ENCODE measurements around the gene NCR3LG1. TPM values are rescaled to one million over a fixed set of nuclear protein-coding genes. Genes with fewer than 3 reads are reported as not detected.

Gene NCR3LG1
- total RNA-seq, 1 donor from 2014 or later, result 1.0 TPM

DNA sequence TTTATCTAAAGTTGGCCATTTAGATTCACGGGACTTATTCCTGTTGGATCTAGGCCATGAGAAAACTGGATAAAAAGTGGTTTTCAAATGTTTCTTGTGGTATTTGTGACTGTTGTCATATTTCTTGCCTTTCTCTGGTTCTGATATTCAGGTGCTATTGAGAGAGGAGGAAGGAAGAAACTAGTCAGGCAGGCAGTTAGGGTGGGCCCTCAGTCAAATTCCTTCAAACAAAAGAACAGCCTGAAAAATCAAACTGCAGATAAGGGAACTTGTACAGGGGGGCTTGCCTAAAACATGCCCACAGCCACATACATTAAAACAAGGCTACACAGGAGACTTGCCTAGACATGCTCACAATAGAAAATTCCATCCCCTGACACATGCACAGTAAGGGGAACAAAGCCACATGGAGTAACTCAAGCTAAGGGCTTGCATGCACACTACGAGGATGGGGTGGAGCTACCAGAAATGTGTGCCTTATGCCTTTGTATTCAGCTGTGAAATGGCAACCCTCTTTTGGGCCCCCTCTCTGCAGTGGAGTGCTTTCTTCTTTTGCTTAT lies 18.2 kb downstream of the NCR3LG1 start:
- intact Hi-C loops (cut with micrococcal nuclease), result no loop called here

DNA sequence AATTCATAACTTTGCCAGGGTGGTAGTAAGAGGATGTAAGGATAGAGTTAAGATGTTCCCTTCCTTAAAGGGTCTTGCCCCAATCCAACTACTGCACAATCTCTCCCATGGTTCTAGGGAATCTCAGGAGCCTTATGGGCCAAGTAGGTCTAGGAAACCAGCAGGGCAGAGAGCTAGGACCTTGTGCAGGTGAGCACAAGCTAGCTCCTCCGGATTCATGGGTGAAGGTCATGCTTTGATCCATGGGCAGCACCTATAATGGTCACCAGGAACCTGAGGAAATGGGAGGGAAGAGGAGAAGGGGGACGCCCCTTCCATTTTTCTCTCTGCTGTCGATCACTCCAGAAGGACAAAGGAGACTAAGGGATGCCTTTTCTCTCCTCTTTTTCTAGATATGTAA lies 20.0 kb downstream of the NCR3LG1 start:
- intact Hi-C loops (cut with micrococcal nuclease), result no loop called here

DNA sequence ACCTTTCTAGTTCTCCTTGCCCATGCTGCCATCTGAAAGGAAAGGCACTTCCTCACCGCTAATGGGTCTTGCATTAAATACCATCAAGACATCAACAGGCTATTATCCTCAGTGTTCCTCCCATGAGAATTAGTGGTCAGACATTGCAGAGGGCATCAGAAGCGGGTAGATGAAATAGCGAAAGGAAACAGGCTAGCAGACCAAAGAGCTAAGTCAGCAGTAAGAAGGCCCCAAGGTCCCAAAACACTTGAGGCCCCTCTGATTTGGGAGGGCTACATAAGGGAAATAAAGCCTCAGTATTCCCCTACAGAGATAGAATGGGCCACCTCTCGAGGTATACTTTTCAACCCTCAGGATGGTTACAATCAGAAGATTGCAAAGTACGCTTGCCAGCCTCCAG lies 23.9 kb downstream of the NCR3LG1 start:
- intact Hi-C loops (cut with micrococcal nuclease), result no loop called here

GRCh38 chr11:17376493-17376892 lies 24.9 kb downstream of the NCR3LG1 start:
- intact Hi-C loops (cut with micrococcal nuclease), result no loop called here

- intact Hi-C loops (cut with micrococcal nuclease), result no loop called here
Observed at GRCh38 chr11:17378655-17379054, 27.1 kb downstream of the NCR3LG1 start.

- intact Hi-C loops (cut with micrococcal nuclease), result no loop called here
Observed at GRCh38 chr11:17379383-17380180, 28.0 kb downstream of the NCR3LG1 start.

DNA sequence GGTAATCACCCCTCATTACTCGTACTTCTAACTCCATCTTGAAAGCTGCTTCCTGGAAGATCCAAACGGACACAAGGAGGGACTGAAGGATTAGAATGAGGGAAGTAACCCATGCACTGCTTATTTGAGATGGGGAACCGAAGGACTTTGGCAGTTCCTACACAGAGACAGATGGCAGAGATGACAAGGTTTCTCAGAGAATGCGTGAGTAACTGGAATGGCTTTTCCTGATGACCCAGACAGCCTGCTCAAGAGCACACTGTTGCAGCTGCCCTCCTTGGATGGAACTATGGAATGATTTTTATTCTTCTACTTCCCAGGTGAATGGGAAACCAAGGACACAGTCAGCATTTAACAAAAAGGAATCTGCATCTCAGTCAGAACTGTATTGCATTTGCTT lies 29.6 kb downstream of the NCR3LG1 start:
- intact Hi-C loops (cut with micrococcal nuclease), result no loop called here

- intact Hi-C loops (cut with micrococcal nuclease), result no loop called here
Observed at GRCh38 chr11:17382046-17382728, 30.6 kb downstream of the NCR3LG1 start.

GRCh38 chr11:17383461-17383860 lies 31.9 kb downstream of the NCR3LG1 start:
- intact Hi-C loops (cut with micrococcal nuclease), result no loop called here

GRCh38 chr11:17384002-17384511 lies 32.5 kb downstream of the NCR3LG1 start:
- intact Hi-C loops (cut with micrococcal nuclease), result loop anchor here (1.0 to 2.0 kb wide), 4 partner anchors 29 to 154 kb away; no protein-coding TSS in a partner anchor

DNA sequence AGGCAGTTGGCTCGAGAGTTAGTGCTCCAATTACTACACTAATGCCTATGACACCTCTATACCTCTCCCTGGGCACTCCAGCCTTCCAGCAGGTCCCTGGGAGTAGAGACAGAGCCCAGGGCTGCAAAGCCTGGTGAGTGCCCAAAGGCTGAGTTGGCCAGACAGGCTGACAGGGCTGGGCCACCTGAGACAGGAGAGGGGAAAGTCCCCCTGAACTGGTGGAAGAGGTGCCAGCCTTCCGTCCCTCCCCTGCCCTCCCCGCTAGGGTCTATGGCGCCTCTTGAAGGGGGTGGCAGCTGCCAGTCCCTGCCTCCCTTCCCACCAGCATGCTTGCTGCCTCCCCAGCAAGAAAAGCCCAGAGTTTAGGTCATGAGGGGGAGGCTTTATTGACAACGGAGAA lies 33.9 kb downstream of the NCR3LG1 start:
- intact Hi-C loops (cut with micrococcal nuclease), result loop anchor here (2.0 kb wide), 1 partner anchor 31 kb away; no protein-coding TSS in a partner anchor

GRCh38 chr11:17385926-17386325 lies 34.3 kb downstream of the NCR3LG1 start:
- intact Hi-C loops (cut with micrococcal nuclease), result loop anchor here (2.0 kb wide), 1 partner anchor 31 kb away; no protein-coding TSS in a partner anchor

DNA sequence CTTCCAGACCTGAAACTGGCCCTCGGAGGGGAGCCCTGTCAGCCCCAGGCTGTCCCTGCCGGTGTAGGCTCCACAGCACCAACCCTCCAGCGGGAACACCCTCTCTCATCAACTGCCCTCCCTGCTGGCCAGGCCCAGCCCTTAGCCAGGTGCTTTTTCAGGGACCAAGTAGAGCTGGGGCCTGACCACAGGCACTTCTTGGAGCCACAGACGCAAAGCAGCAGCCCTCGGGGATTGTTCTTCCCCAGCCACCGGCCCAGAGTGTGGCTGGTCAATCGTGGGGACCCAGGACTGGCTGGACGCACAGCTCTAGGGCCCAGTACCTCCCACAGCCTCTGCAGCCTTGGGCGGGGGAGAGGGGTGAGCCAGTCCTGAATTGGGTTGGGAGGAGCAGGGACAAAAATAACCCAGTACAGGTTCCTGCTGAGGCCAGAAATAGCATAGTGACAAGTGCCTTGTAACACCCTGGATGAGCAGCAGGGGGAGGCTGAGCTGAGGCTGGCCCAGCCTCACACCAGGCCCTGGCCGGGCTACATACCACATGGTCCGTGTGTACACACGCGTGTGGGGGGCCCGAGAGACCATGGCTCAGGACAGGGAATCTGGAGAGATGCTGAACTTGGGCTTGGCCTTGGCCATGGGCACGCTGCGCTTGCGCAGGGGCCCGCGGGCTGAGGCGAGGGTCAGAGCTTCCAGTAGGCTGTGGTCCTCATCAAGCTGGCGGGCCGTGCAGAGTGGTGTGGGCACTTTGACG lies 34.9 kb downstream of the NCR3LG1 start:
- intact Hi-C loops (cut with micrococcal nuclease), result no loop called here

DNA sequence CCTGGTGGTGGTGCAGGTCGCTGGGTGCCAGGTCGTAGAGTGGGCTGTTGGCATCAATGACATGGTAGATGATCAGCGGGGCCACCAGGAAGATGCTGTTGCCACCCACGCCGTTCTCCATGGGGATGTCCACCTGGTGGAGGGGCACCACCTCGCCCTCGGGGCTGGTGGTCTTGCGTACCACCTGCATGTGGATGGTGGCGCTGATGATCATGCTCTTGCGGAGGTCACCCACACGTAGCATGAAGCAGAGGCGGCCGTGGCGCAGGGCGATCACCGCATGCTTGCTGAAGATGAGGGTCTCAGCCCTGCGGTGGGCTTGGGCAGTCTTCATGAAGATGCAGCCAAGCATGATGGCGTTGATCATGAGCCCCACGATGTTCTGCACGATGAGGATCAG lies 35.7 kb downstream of the NCR3LG1 start:
- intact Hi-C loops (cut with micrococcal nuclease), result no loop called here

- intact Hi-C loops (cut with micrococcal nuclease), result no loop called here
Observed at GRCh38 chr11:17387811-17388210, 36.2 kb downstream of the NCR3LG1 start.

- intact Hi-C loops (cut with micrococcal nuclease), result loop anchor here (1.0 kb wide), 1 partner anchor 158 kb away; no protein-coding TSS in a partner anchor
Observed at GRCh38 chr11:17388609-17389210, 37.1 kb downstream of the NCR3LG1 start, which contains the start of gene KCNJ11. Gene KCNJ11, minus strand, starts transcription at chr11:17388659. Its CDS starts 568 bp downstream, at chr11:17388091.

DNA sequence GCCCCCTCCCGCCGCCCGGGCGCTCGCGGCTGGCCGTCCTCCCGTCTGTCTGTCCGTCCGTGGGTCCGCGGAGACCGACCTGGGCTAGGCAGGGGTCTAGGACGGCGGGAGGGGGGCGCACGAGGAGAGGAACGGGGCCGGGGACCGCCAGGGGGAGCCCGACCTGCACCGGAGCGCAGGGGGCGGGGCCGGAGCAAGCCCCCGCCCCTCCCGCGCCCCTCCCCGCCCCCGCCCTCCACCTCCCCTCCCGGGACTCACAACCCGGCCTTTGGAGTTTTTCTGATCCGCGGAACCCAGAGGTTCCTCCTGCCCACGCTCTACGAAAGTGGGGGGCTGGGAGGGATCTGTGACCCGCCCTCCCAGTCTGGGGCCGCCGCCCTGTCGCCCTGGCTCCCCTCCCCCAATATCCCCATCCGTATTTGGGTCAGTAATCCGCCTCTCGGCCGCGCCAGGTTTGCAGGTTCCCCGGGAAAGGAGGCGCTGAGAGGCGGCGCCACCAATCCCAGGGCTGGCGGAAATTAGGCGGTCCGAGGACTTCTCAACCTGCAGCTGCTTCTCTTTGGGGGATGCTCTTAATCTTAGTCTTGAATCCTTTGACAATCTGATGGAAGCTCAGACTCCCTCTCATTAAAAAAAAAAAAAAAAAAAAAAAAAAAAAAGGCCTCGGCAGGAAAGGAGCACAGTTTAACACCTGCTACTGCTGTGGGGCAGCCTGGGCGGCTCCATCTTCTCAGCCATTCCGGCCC lies 37.8 kb downstream of the NCR3LG1 start:
- intact Hi-C loops (cut with micrococcal nuclease), result loop anchor here (1.0 kb wide), 1 partner anchor 159 kb away; no protein-coding TSS in a partner anchor

DNA sequence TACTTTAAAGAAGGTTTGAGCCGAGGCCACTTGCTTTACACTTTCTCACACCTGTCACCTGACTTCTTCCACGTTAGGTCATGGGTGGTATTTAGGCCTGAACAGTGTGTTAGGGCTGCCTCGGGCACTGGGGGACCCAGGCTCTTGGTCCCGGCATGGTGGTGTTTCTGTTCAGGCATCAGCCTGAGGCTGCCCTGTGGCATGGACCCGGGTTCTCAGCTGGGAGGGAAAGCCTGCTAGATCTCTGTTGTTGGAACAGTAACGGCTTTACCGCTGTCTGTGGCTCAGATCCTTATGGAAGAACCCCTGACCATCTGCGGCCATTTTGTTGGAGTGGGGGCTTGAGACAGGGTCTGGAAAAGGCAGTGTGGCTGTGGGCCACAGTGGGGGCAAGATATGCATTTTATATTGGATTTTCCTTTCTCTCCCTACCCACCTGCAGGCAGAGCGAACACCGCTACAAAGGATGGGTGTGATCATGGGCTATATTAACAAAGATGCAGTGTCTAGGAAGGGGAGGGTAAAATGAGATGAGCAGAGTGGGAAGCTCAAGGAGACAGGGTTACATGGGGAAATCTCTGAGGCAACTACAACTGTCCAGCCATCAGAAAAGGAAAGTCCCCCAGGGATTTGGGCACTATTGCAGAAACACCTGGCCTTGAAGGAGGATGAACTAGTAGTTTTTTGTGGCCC lies 38.5 kb downstream of the NCR3LG1 start:
- intact Hi-C loops (cut with micrococcal nuclease), result loop anchor here (1.0 kb wide), 1 partner anchor 160 kb away; no protein-coding TSS in a partner anchor
